HG03039 (cell line): ENCODE measurements around the gene PDE4D.

Experiments
- ATAC-seq: cut with Tn5 transposase; IDR thresholded peaks from one replicate; pipeline ENCODE4 v1.9.1; 2021; ENCODE audit warnings: mild to moderate bottlenecking, moderate library complexity; ENCODE audit not compliant: unreplicated experiment

The PDE4D gene

DNA sequence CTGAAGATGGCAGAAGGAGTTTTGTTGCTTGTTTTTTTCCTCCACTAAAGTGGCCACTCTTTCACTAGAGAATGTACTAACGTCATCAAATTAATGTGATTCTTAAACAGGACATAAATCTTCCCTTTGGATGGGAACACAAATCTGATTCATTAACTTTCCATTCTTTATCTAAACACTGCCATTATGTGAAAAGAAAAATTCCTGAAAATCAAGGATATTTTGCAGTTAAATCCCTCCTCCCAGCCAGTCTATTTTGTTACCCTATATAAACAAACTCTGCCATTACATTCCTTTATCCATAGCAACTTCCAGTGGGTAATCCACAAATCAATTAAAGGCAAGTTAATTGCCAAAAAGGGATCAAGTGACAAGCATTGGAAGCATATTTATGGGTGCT, 546.5 kb downstream of the PDE4D start:
- no peak for ATAC-seq

DNA sequence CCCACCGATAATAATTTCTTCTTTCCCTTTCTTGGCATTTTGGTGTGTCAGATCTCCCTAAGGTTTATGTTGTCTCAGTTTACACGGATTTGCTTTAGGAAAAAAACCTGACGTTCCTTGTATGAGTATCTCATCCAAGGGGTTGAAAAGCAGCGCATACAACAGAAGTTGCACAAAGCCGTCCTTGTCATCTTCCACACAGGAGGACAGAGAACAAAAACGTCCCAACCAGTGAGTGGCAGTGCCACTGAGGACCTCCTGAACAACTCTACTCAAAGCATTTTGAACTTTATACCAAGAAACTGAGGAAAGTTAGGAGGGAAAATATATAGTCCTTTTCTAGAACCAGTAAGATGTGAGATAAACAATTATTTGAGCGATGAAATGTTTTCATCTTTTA, 547.0 kb downstream of the PDE4D start:
- no peak for ATAC-seq

DNA sequence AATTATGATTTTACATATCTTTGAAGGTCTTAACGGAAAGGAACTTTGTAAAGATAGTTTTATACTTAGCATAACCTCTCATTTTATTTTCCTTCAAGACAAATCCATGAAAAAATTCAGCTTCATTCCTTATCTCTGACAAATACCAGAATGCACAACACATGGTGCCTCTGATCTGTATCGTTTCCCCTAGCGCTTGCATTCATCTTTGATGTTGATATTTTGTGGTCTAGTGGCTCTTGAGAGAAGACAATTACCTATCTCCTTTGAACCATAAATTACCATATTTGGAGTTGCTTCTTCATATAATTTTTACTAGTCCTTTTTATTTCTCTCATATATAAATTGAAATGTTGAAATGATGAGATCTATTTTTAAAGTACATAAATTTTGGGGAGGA, 551.3 kb downstream of the PDE4D start:
- no peak for ATAC-seq

- ATAC-seq = no peak
Observed at GRCh38 chr5:59341760-59342159, 551.8 kb downstream of the PDE4D start.

DNA sequence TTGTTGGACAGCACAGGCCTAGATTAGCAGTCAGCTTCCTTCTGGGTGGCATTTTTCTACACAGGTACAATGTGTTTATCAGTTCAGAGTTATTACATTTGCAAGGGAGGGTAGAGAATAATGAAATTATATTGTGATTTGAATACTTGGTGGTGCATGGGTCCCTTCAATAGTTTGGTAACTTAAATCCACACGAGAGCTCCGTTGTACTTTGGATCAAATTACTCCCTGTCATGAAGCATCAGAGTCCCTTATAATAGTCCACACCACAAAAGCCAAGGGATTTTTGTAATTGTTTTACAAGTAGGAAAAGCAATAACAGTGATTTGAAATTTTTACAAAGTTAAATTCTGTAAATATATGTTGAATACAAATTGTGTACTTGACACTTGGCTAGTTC, 552.4 kb downstream of the PDE4D start:
- ATAC-seq = no peak

DNA sequence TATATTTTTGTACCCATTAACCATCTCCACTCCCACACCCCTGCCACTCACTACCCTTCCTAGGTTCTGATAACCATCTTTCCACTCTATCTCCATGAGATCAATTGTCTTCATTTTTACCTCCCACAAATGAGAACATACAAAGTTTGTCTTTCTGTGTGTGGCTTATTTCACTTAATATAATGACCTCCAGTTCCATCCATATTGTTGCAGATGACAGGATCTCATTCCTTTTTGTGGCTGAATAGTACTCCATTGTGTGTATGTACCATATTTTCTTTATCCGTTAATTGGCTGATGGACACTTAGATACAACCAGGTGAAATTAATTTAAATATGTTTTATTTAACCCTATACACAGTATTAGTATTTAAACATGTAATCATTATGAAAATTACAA, 552.9 kb downstream of the PDE4D start:
- ATAC-seq = no peak

GRCh38 chr5:59337240-59337639, 556.3 kb downstream of the PDE4D start:
- ATAC-seq = no peak

GRCh38 chr5:59335544-59335943, 558.0 kb downstream of the PDE4D start:
- ATAC-seq = no peak

DNA sequence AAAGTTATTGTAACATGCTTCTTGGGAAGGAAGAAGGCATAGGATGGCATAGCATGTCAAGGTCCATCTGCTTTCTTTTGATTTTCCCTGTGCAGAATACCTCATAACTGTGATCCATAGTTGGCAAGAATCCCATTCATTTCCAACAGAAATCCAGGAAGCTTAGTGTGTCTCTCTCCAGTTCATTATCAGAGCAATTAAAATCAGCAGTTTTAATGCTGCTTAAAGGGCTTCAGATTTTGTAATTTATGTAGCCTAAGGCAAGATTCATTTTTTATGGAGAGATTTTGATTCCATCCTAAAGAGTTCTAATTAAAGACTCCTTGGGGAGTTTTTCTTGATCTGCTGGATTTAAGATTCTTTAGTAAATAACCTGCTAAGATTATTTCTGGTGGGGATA, 560.1 kb downstream of the PDE4D start:
- ATAC-seq = no peak

- no peak for ATAC-seq
Observed at GRCh38 chr5:59332236-59332973, 561.1 kb downstream of the PDE4D start.

- no peak for ATAC-seq
Observed at GRCh38 chr5:59330680-59331079, 562.8 kb downstream of the PDE4D start.

- no peak for ATAC-seq
Observed at GRCh38 chr5:59328709-59329296, 564.7 kb downstream of the PDE4D start.

DNA sequence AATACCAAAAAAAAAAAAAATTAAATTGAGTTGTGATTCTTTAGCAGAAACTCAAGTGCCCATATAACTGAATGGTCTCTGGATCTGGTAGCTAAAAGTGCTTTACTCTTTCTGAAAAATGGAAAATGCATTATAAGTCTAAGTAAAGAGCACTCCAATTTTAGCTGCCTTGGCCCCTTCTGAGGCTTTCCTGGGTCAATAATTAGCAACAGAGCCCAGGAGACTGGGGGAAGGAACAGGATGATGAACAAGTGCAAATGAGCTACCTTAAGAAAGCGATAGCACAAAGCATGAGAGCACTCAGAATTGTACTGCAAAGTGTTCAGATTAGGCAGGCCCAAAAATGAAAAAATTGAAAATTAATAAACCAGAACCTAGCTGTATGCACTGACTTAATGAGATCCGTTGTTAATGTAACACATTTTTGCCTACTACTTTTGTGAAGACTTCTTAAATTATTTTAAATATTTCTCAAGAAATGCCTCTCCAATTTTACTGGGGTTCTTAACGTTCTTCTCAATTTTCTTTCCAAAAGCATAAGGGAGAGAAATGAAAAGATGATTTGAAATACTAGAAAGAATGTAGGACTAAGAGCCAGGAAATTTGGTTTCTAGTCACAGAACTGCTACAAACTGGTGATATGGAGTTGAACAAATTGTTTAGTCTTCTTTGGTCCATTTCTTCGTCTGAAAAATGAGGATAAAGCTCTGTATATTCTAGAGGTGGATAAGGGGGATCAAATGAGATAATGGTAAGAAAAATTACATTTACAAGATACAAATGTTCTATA, 566.1 kb downstream of the PDE4D start:
- no peak for ATAC-seq

DNA sequence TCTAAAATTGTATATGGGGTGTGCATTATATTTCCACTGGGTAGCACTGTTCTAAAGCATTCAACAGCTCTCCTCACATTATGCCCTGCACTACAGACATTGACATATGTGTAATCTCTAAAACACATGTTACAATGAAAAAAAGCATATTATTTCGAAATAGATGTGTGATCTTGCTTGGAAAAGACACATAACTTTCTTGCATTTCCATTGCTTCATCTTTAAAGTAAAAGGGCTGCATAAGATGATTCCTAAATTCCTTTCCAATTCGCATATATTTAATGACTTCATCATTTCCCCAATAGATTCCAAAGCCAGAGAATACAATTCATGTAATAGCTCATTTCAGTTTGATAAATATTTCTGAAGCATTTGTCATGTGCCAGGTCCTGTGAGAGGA, 566.9 kb downstream of the PDE4D start:
- no peak for ATAC-seq

DNA sequence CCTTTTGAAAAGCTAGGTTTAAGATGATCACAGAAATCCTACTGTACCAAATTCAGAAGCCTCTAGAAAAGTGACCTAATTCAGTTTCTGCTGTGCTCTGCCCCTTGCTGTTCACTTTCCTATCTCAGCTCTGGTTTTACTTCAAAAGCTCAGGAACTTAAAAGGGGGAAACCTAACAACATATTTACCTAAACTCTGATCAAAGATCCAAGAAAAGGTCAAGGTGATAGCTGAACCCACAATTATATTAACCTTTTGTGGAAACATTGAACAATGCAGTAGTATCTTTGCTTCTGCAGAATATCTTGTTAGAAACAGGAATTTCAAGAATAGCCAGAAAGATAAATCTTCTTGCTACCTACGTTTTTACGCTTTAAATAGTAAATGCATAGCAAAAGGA, 568.5 kb downstream of the PDE4D start:
- ATAC-seq = no peak

- ATAC-seq = no peak
Observed at GRCh38 chr5:59322894-59323293, 570.6 kb downstream of the PDE4D start.

GRCh38 chr5:59322058-59322457, 571.5 kb downstream of the PDE4D start:
- ATAC-seq = no peak

GRCh38 chr5:59321642-59322041, 571.9 kb downstream of the PDE4D start:
- no peak for ATAC-seq

- ATAC-seq = no peak
Observed at GRCh38 chr5:59320420-59320819, 573.1 kb downstream of the PDE4D start.

DNA sequence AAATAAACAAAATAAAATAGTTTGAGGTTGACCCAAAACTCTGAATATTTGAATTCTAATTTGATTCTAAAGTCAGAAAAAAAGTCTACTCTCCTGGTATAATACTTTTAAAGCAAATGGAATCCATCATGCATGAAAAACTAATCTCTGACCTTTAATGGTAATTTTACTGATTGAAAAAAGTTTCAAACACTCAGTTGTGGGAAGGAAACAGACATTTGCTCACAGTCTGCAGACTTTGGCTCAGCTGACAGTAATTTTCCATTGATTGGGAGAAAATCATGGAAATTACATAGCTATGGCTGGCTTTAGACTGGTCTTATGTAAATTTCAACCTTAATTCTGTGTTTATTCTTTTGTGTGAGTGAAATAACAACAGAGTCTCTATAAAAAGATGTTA, 574.3 kb downstream of the PDE4D start:
- no peak for ATAC-seq

DNA sequence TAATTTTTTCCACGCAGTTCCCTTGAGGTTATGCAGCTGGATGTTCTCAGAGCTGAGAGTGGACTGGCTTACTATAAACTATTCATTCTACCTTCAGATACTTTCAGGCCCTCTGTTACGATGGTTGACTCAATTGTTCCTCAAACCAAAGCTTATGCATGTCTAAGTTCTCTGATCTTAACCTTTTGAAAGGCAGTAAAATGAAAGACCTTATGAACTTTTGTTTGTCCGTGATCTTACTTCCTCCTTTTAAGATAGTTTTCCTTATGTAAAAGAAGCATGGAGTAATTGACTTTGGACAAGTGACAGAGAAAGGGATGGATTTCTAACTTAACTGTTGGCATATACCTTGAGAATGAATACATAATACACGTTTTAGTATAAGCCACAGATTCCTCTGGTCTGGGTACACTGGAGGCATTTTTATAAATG, 575.7 kb downstream of the PDE4D start:
- no peak for ATAC-seq
